ENCODE results near the gene ESRRB.

ESRRB gene

DNA sequence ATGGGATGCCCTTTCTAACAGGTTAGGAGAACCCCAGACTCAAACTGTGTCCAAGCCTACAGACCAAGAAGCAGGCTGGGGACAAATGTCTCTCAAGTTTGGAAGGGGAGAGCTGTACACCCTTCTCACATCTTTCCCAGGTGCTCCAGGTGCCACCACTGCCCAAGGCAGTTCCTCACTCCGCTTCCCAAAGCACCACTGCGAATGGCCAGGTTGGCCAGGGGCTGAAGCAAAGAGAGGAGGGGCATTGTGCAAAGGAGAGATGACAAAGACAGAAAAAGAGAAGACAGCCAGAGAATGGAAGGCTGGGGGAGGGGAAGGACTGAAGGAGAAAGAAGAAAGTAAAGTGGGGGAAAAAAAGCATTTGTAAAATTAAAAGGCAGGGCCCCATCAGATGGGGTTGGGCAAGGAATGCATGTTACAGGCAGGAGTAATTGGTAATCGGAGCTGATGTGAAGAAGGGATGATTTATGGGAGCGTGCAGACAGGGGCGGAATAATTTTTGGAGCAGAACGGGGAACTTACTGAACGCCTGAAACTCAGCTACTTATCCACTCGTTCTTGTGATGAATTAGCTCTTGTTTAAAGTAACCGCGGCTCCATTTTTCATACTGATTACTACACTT is 165.8 kb downstream of the ESRRB start:
- peak; percentile 7 for DNase-seq (ENCODE audit: low spot score)

DNA sequence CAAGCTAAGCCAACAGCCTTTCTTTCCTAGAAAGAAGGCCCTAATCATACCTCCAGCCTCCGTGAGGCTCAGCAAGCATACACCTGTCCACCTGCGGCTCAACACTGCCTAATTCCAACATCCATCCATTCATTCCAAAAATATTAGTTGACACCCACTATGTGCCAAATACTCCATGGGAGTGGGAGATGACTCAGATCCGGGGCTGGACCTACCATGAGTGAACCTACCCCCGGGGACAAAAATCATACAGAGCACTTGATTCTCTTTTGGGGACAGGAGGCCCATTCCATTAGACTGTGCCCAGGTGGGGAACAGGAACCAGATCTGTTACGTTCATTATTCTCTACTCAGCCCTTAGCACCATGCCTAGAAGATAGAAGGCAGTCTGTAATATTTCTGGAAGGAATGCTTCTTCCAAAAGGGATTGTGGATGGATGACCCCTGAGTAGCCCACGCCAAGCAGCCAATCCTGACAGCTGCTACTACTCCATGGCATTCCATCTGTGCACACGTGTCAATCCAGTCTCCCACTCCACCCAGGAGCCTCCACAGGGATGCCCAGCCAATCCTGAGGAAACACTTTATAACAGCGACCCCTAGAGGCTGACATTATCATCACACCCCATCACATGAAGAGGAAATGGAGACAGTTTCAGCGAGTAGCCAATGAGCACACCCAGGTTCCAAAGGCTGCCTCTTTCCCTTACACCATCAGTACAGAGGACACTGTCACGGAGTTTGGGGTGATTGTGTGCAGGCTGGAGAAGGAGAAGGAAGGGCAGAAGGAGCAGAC is 170.7 kb downstream of the ESRRB start:
- no peak for DNase-seq (ENCODE audit: low spot score)

GRCh38 chr14:76547831-76548230 is 171.9 kb downstream of the ESRRB start:
- no peak for DNase-seq (ENCODE audit: low spot score)

DNA sequence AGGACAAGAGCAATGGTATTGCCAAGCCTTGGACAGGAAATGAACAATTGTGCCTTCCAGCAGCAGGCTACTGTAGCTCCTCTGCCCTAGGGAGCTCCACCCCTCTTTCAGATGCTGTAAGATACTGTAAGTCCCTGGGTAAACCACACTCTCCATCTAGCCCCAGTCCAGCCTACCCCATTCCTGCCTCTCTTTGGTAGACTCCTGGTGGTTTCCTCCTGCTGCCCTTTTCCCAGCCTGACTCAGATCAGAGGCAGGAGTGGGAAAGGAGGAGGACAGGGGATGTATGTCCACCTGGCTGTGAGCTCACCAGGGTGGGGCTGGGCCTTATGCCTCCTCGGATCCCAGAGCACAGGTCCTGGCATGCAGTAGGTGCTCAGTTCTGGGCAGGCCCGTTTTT is 174.6 kb downstream of the ESRRB start:
- DNase-seq (ENCODE audit: low spot score) = no peak

DNA sequence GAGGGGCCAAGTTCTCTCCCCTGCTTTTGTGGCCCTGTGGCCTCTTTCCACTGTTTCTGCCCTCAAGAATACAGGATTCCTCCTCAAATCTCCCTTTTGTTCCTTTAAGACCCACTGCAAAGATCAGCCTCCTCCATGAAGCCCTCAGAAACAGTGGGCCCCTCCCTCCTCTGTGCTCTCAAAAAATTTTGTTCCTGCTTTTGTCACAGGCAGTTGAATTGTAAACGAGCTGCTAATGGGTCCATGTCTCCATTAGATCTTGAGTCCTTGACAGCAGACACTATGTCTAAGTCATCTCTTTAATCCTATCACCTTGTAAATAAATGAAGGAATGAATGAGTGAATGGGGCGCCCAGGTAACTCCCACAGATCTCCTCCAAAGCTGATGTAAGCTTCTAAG is 175.2 kb downstream of the ESRRB start:
- DNase-seq (ENCODE audit: low spot score) = no peak

Measured in putamen (tissue), 1 donor.